Measurements from ENCODE around the gene TKTL1. TPM values are rescaled to one million over a fixed set of nuclear protein-coding genes. Genes with fewer than 3 reads are reported as not detected.

TKTL1 gene
- total RNA-seq, 3 donors from 2014 or later, result not detected

DNA sequence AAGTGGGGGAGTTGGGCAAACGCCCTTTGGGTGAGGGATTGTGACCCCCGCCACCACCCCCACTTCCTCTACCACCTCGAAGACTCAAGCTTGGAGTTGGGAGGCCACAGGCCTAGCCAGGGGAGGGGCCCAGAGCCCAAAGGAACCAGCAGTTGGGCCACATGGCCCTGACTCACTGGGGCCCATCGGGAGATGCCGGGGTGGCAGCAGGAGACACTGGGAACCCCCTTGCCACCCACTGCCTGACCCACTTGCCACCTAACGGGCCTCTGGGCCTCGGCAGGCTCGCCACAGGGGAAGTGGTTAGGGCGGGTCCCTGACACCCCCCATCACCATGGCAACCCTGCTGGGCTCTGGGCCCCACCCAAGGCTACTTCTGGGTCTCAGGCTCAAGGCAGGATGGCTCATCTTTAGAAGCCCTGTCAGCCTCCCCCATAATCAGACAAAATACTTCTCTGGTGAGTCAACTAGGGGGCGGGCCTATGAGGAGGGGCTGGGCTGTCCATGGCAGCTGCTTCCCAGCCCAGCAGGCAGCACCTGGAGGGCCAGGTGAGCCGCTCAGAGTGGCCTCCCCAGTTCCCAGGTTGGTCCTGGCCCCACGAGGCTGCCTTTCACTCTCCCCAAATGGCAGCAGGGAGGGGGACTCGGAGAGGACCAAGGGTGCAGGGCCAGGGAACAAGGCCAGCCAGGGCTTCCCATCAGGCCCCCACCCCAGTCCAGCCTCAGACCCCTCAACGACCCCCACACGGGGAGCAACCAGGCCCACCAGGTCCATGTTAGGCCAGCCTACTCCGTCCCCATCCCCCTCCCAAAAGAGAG is 73.2 kb downstream of the TKTL1 start:
- DNase-seq (peak; percentile 90), ATAC-seq (peak; percentile 53 to 60)
- H3K4me1 Mint-ChIP-seq (ENCODE audit: low read depth), result peaks cover 27% of the 10 kb centered on the region
- no peaks in the 10 kb centered on the region for H3K9me3 Mint-ChIP-seq
- peaks cover 5% of the 10 kb centered on the region for H3K36me3 Mint-ChIP-seq (ENCODE audit: insufficient read depth)
- H3K27me3 Mint-ChIP-seq (ENCODE audit: low read depth), result no peaks in the 10 kb centered on the region
- peak overlapping the region; percentile 94 for H3K4me3 Mint-ChIP-seq

DNA sequence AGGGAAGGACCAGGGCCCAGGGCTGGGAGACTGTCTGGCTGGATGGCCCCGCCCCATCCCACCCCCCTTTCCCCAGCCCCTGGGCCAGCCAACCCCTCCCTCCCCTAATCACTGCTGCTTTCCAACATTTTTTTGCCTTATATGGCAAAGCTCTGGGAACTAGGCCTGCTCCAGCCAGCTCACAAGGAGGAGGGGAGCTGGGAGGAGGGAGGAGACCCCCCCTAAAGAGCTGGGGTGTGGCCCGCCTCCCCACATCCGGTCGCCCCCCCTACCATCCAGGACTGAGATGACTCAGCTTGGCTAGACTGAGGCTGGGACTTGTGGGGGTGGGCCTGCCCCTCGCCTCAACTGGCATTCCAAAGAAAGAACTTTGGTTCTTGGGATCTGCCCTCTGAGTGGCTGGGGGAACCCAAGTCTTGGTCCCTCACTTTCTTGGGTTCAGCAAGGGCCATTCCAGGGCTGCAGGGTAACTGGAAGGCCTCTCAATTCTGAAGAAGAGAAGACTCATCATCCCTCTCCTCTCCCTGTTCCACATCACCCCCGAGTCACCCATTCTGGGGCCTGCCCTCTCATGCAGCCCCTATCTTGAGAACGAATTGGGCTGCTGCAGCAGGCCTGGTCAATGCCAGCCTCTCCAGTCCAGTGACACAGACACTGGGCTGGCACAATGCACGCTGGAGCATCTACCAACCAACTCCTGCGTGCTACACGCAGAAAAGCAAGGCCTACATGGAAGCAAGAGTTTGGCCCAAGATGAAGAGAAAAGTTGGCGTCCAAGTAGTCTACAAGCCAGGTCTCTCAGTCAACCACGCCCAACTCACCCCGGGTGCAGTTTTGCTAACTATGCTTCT is 74.1 kb downstream of the TKTL1 start:
- no peaks in the 10 kb centered on the region for H3K27me3 Mint-ChIP-seq (ENCODE audit: low read depth)
- H3K4me1 Mint-ChIP-seq (ENCODE audit: low read depth), result peaks cover 27% of the 10 kb centered on the region
- DNase-seq, result peak; percentile 69
- peaks cover 5% of the 10 kb centered on the region for H3K36me3 Mint-ChIP-seq (ENCODE audit: insufficient read depth)
- H3K4me3 Mint-ChIP-seq, result peak overlapping the region; percentile 94
- no peaks in the 10 kb centered on the region for H3K9me3 Mint-ChIP-seq
- ATAC-seq, result peak; percentile 13

DNA sequence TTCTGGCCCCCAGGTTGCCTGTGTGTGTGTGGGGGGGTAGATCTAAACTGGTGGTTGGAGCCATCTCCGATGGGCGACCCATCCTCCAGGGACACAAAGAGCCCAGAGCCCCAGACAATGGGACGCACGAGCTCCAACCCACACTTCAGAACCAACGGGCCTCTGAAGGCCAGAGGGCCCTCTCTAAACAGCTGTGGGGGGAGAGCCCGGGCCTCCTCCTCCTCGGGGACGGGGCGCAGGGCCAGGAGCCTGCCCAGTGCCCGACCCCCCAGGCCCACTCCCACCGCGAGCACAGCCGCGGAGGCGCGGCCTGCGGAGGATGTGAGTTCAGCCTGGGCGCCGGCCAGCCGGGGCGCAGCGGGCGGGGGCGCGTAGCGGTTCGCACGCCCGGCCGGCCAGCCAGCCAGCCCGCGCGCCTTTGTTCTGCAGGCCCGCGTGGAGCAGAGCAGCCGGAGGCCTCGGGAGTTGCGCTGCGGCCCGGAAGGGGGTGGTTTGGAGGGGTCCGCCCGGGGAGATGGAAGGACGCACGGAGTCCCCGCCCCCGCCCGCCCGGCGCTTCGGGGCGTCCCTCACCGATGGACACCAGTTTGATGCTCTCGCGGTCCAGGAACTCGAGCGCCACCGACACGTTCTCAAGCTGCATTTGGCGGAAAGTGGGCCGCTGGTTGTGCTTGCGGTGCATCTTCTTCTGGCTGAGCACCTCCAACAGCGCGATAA is 74.9 kb downstream of the TKTL1 start:
- no peaks in the 10 kb centered on the region for H3K9me3 Mint-ChIP-seq
- DNase-seq (no peak), ATAC-seq (no peak)
- no peaks in the 10 kb centered on the region for H3K27me3 Mint-ChIP-seq (ENCODE audit: low read depth)
- peaks cover 5% of the 10 kb centered on the region for H3K36me3 Mint-ChIP-seq (ENCODE audit: insufficient read depth)
- H3K4me1 Mint-ChIP-seq (ENCODE audit: low read depth), result peaks cover 32% of the 10 kb centered on the region
- peak overlapping the region; percentile 94 for H3K4me3 Mint-ChIP-seq

DNA sequence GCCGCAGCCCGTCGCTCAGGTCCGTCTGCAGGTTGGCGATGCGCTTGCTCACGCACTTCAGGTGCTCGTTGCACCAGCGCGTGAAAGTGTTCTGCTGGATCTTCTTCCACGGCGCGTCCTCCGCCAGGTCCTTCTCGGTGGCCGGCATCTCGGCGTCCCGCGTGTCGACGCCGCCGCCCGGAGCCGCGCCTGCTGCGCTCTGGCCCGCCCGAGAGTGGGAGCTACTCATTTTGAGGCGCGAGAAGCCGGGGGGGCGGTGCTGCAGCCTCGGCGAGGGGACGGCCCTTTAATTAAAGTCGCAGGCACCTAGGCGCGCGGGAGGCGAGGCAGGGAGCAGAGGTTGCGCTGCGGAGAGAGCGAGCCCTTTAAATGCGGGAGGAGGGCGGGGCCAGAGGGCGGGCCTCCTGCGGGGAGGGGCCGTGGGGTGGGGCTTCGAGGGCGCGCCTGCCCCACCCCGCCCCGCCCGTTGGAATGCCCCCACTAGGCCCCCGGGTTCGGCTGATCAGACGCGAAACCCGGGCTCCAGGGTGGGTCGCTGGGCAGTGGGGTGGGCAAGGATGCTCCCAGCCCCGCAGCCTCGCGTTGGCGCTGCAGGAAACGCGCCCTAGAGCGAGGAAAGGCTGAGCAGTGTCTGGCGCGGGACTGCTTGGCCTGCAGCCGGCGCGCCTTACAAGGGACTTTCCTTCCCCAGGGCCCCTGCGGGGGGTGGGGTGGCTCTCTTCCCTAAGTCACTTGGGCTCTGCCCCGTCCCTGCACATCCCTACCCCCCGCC is 75.6 kb downstream of the TKTL1 start:
- H3K27me3 Mint-ChIP-seq (ENCODE audit: low read depth), result no peaks in the 10 kb centered on the region
- peak overlapping the region; percentile 81 for H3K4me3 Mint-ChIP-seq
- peak; percentile 58 to 68 for ATAC-seq
- H3K4me1 Mint-ChIP-seq (ENCODE audit: low read depth), result peaks cover 30% of the 10 kb centered on the region
- peaks cover 5% of the 10 kb centered on the region for H3K36me3 Mint-ChIP-seq (ENCODE audit: insufficient read depth)
- H3K9me3 Mint-ChIP-seq, result no peaks in the 10 kb centered on the region
- peak; percentile 91 for DNase-seq

DNA sequence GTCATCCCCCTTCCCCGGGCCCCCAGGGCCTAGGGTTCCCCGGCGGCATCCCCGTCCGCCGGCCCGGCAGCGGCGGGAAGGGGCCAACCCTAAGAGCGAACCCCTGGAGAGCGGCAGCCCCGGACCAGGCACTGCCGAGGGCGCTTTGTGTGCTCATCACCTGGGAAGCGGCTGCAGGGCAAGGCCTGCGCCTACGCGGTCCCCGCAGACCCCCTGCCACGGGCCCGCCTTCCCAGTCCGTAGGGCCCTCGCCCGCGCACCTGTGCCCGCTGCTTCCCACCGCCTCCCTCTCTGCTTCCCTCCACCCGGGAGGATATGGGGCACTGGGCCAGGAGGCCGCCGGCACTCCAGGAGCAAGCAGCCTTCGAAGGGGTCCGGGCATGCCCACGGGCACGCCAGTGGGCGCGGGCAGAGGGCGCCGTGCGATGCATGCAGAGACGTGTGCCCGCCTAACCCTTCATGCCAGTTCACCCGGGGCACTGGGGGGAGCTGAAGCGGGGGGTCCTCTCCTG is 76.2 kb downstream of the TKTL1 start:
- Mint-ChIP-seq H3K4me1 (ENCODE audit: low read depth) (peaks cover 28% of the 10 kb centered on the region), H3K36me3 (ENCODE audit: insufficient read depth) (peaks cover 5% of the 10 kb centered on the region), H3K4me3 (peak overlapping the region; percentile 75), H3K9me3 (no peaks in the 10 kb centered on the region), H3K27me3 (ENCODE audit: low read depth) (no peaks in the 10 kb centered on the region)
- DNase-seq (no peak), ATAC-seq (peak in 1 of 2 donors; percentile 0)

DNA sequence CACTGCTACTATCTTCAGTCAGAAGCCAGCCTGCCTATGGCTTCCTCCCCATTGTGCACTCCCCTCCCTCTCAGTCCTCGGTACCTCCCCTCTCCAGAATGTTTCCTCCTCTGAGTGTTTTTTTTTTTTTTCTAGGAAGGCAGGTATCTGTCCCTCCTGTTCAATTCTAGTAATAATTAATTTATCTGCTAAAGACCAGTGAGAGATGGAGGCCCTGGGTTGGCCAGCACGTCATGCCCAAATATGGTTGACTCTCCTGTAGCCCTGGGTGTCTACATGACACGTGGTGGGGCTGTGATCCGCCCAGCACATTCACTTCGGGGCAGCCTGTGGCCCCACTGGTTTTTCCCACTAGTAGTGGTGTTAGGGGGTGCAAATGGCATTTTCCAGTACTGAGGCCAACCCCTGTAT is 77.0 kb downstream of the TKTL1 start:
- H3K27me3 Mint-ChIP-seq (ENCODE audit: low read depth), result no peaks in the 10 kb centered on the region
- ATAC-seq (no peak), DNase-seq (no peak)
- H3K4me3 Mint-ChIP-seq, result peak overlapping the region; percentile 75
- peaks cover 5% of the 10 kb centered on the region for H3K36me3 Mint-ChIP-seq (ENCODE audit: insufficient read depth)
- H3K9me3 Mint-ChIP-seq, result no peaks in the 10 kb centered on the region
- H3K4me1 Mint-ChIP-seq (ENCODE audit: low read depth), result peaks cover 28% of the 10 kb centered on the region

DNA sequence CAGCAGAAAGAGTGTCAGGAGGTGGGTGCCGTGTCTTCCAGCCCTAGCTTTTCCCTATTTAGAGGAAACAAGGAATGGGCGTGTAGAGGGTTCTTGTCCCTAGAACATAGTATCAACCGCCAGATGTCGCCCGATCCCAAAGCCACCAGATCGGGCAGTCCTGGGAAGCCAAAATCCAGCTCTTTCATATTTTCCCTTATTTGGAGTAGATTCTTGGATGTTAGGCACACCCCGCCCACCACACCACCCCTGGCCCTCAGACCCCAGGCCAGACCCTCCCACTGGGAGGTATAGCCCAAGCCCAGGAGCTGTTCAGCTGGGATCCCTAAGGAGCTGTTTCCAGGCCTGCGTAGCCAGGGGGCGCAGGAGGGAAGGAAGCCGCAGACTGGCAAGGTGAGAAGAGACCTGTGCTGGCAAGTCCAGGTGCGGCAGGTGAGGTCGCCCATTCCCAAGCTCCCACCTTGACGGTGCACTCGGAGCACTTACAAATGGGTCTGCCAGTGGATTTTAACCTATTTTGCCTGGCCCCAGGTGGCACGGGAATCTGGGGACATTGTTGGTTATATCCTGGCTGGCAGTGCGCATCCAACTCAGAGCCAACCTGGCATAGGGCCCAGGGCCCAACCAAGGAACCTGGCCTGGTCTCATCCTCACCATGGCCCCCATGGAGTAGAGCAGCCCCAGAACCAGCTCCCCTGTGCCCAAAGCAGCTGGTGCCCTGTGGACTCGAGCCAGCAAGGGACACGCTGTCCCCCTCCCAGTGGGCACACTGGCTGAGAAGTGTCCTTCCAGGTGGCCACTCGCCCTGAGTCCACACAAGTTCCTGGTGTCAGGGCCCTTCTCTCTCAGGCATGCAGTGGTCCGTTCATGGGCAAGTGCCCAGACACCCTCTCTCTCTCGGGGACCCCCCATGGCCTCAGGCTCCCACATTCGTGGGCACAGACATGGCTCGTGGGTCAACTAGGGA is 78.0 kb downstream of the TKTL1 start:
- DNase-seq (no peak), ATAC-seq (no peak)
- H3K27me3 Mint-ChIP-seq (ENCODE audit: low read depth), result no peaks in the 10 kb centered on the region
- H3K36me3 Mint-ChIP-seq (ENCODE audit: insufficient read depth), result peaks cover 2% of the 10 kb centered on the region
- peaks cover 23% of the 10 kb centered on the region for H3K4me1 Mint-ChIP-seq (ENCODE audit: low read depth)
- no peaks in the 10 kb centered on the region for H3K9me3 Mint-ChIP-seq
- peak overlapping the region; percentile 68 for H3K4me3 Mint-ChIP-seq

DNA sequence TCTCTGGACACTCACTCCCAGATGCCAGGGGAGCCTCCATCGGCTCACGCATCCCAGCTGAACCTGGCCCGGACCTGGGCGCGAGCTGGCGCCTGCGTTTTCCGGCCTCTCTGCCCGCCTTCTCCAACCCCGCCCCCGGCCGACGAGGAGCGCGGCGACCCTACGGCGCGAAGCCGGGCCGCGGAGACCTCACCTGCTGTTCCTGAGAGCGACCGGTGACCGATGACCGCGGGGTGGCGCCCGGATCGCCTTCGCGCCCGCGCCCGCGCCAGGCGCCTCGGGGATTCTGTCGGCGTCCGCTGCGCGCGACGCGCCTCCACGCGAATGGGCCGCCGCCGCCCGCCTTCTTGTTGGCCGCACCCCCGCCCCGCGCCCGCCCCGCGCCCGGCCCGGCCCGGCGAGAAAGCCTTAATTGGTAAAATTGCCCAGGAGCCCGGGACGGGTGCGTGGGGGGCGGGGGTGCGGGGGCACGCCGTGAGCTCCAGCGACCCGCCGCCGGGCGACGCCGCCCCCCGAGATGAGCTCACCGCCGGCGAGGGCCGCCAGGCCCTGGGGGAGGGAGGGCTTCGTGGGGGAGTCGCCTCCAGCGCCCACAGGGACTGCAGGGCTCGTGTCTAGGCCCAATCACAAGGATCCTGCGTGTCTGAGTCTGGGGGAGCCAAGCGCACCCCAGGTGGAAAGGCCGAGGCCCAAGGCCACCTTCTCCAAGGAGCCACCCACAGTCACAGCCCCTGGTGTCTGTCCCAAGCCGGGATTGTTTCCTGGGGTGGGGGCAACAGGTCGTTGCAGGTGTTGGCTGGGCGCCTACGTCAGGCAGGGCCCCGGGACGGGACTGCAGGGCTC is 78.9 kb downstream of the TKTL1 start, which contains the start of gene FLNA:
FLNA (minus strand) TSS at position 322 of the 843 bp plus-strand sequence. CDS start 3,389 bp downstream, outside the sequence.
- peaks cover 2% of the 10 kb centered on the region for H3K36me3 Mint-ChIP-seq (ENCODE audit: insufficient read depth)
- H3K4me3 Mint-ChIP-seq, result peak within 1 kb of the TSS; percentile 68
- DNase-seq (no peak), ATAC-seq (no peak)
- H3K27me3 Mint-ChIP-seq (ENCODE audit: low read depth), result no peaks in the 10 kb centered on the region
- H3K4me1 Mint-ChIP-seq (ENCODE audit: low read depth), result peaks cover 23% of the 10 kb centered on the region
- no peaks in the 10 kb centered on the region for H3K9me3 Mint-ChIP-seq

DNA sequence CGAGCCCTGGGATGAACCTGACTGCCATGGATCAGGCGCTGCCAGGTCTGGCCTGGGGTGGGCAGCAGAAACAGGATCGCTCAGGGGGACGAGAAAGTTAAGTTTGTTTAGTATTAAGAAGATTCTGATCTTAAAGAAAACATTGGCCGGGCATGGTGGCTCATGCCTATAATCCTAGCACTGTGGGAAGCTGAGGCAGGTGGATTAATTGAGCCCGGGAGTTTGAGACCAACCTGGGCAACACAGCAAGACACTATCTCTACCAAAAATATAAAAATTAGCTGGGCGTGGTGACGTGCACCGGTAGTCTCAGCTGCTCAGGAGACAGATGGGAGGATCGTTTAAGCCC is 79.5 kb downstream of the TKTL1 start:
- DNase-seq (no peak), ATAC-seq (no peak)
- peaks cover 2% of the 10 kb centered on the region for H3K36me3 Mint-ChIP-seq (ENCODE audit: insufficient read depth)
- no peaks in the 10 kb centered on the region for H3K9me3 Mint-ChIP-seq
- H3K4me3 Mint-ChIP-seq, result no peak overlapping the region
- H3K4me1 Mint-ChIP-seq (ENCODE audit: low read depth), result peaks cover 23% of the 10 kb centered on the region
- no peaks in the 10 kb centered on the region for H3K27me3 Mint-ChIP-seq (ENCODE audit: low read depth)

DNA sequence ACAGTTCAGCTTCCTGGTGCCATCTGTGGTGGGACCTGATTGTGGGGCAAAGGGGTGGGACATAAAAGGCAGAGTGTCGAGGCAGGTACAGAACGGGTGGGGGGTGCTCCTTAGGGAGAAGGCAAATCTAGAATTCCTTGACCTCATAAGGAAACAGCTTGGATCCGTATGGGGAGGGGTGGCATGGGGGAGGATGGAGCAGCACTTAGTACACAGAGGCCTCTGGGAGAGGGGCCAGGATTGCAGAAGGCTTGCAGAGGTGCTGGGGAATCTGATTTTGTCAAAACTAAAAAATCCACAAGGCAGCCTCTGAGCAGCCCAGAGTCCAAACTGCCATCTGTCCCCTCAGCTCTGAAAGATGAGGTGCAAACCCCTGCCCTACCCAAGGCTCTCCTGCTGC is 81.2 kb downstream of the TKTL1 start:
- Mint-ChIP-seq H3K27me3 (ENCODE audit: low read depth) (no peaks in the 10 kb centered on the region), H3K36me3 (ENCODE audit: insufficient read depth) (peaks cover 2% of the 10 kb centered on the region), H3K4me3 (no peak overlapping the region), H3K4me1 (ENCODE audit: low read depth) (peaks cover 25% of the 10 kb centered on the region), H3K9me3 (no peaks in the 10 kb centered on the region)
- DNase-seq (no peak), ATAC-seq (no peak)

DNA sequence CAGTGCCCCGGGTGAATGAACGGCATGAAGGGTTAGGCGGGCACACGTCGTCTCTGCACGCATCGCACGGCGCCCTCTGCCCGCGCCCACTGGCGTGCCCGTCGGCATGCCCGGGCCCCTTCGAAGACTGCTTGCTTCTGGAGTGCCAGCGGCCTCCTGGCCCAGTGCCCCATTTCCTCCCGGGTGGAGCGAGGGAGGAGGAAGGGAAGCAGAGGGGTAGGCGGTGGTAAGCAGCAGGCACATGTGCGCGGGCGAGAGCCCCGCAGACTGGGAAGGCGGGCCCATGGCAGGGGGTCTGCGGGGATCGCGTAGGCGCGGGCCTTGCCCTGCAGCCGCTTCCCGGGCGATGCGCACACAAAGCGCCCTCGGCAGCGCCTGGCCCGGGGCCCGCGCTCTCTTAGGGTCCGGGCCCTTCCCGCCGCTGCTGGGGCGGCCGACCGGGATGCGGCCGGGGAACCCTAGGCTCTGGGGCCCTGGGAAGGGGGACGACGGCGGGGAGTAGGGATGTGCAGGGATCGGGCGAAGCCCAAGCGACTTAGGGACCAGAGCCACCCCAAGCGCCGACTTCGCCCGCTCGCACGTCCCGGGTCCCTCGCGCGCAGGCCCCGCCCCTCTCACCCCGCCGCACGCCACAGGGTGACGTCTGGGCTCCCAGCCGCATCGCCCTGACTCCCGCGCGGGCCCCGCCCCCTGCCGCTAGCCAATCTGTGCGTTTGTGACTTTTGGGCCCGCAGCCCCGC is 82.6 kb downstream of the TKTL1 start:
- H3K27me3 Mint-ChIP-seq (ENCODE audit: low read depth), result no peaks in the 10 kb centered on the region
- H3K9me3 Mint-ChIP-seq, result no peaks in the 10 kb centered on the region
- peak overlapping the region; percentile 63 for H3K4me3 Mint-ChIP-seq
- H3K36me3 Mint-ChIP-seq (ENCODE audit: insufficient read depth), result peaks cover 2% of the 10 kb centered on the region
- H3K4me1 Mint-ChIP-seq (ENCODE audit: low read depth), result peaks cover 16% of the 10 kb centered on the region
- ATAC-seq (peak; percentile 1), DNase-seq (no peak)

All from activated T-cell treated with anti-CD3 and anti-CD28 coated beads, Interleukin-2, amount 50 U/mL, for 4 hours (primary cell).